HG03378 (cell line): Measurements from ENCODE around the gene CNOT6.
A peak's percentile ranks its signal among the peaks of the same experiment; 100 is the strongest.
"Not testable (repeated sequence)": the region's sequence is repeated elsewhere in the genome, so short reads cannot be mapped to it uniquely, and the experiment has no call there.

ENCODE experiments used
- ATAC-seq: cut with Tn5 transposase; IDR thresholded peaks from one replicate; pipeline ENCODE4 v1.9.1; 2021; ENCODE audit warnings: mild to moderate bottlenecking, moderate library complexity; ENCODE audit not compliant: unreplicated experiment

Gene CNOT6

GRCh38 chr5:180494060-180494509 is at the start of gene CNOT6:
Gene CNOT6 (plus strand): TSS chr5:180494379. CDS start chr5:180529277, 34,898 bp downstream.
- peak; percentile 66 for ATAC-seq

GRCh38 chr5:180454752-180455151 is 39.4 kb upstream of the CNOT6 start:
- no peak for ATAC-seq

- no peak for ATAC-seq
These were observed 38.3 kb upstream of the CNOT6 start for GRCh38 chr5:180455872-180456271.

GRCh38 chr5:180456792-180457191 is 37.4 kb upstream of the CNOT6 start:
- ATAC-seq, result no peak

DNA sequence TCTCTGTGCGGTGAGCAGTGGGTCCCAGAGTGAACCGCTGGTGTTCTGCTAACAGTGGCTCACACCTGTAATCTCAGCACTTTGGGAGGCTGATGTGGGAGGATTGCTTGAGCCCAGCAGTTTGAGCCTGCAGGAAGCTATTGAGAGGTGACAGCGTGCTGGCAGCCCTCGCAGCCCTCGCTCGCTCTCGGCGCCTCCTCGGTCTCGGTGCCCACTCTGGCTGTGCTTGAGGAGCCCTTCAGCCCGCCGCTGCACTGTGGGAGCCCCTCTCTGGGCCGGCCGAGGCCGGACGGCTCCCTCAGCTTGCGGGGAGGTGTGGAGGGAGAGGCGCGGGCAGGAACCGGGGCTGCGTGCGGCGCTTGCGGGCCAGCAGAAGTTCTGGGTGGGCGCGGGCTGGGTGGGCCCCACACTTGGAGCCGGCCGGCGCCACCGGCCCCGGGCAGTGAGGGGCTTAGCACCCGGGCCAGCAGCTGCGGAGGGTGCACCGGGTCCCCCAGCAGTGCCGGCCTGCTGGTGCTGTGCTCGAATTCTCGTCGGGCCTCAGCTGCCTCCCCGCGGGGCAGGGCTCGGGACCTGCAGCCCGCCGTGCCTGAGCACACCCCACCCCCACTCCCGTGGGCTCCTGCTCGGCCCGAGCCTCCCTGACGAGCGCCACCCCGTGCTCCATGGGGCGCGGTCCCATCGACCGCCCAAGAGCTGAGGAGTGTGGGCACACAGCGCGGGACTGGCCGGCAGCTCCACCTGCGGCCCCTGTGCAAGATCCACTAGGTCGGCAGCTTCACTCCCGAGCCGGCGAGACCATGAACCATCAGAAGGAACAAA is 35.1 kb upstream of the CNOT6 start:
- ATAC-seq, result not testable (repeated sequence)

GRCh38 chr5:180459674-180460142 is 34.5 kb upstream of the CNOT6 start:
- ATAC-seq, result not testable (repeated sequence)

DNA sequence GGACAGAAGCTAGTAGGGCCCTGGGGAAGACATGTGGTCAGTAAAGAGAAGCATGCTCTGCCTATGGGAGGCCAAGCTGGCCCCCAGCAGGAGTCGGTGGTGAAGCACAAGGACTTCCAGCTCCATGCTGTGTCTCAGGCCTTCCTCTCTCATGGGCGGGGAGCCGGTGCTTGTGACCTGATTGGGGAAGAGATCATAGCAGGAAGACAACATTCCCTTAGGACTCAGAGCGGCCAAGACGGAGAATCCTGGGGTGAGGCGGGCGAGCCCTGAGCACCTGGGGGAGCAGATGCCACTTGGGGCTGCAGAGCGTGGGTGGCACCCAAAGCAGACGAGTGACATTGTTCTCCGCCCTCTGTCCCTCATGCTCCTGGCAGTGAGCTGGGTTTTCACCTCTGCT is 33.3 kb upstream of the CNOT6 start:
- ATAC-seq, result no peak

DNA sequence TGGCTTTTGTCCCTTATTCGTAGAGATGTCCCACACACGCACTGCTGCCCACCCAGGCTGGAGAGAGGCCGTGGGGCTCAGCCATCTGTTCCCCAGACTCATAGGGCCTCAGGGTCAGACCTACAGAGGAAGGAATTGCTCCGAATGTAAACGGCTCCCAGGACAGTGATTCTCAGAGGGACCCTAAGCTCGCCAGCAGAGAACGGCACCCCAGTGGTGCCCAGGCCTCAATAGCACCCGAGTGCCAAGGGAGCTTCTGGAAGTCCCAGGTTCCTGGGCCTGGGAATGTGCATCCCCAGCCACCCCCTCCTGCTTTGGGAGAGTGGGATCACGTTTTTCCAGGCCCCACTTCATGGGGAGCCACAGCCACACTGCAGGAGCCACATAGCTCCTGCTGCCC is 32.9 kb upstream of the CNOT6 start:
- no peak for ATAC-seq

DNA sequence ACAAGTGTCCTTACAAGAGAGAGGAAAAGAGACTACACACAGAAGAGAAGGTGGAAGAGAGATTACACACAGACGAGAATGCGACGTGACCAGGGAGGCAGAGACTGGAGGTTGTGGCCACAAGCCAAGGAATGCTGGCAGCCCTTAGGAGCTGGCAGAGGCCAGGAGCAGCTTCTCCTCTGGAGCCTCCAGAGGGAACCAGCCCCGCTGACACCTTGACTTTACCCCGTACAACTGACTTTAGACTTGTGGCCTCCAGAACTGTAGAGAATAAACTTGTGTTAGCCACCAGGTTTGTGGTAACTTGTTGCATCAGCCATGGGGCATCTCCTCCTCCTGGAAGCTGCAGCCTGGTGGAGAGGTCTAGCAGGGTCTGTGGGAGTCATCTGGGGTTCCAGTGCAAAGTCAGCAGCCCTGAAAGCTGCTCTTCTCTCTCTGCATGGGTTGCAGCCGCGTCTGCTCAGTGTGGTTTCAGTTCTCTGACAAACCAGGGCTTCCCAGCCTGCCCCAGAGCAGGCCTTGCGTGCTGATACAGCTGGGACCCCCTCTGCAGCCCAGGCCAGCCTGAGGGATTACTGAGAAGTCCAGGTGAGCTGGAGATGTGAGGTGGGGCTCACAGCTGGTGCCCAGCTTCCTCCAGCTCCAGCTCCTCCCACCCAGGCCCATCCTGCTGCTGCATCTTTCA is 30.8 kb upstream of the CNOT6 start:
- no peak for ATAC-seq

DNA sequence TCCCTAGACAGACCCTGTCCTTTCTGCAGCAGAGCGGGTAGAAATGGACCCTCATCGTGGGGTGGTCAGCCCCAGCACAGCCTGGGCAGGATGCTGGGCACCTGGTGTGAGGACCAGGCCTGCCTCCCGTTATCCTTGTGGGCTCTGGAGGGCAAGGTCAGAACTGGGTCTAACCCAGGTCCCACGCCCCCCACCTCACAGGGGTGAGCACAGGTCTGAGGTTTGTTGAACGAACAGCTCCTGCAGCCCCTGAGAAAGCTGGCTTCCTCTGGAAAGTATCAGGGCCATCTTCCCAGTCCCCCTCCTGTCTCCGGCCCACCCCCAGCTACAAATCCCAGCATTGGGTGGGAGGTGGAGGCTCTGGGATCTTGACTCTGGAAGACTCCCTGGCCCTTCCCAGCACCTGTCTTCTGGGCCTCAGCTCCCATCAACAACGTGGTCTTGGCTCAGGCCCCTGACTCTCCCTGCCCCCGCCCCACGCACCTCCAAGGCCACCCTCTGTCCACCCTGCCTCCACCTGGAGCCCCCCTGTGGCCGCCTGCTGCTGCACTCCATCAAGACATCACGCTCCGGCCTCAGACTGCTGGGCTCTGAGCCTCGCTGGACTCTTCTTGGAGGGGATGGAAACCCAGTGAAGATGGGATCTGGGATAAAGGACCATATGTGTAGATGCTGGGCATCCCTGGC is 30.1 kb upstream of the CNOT6 start:
- ATAC-seq, result no peak

DNA sequence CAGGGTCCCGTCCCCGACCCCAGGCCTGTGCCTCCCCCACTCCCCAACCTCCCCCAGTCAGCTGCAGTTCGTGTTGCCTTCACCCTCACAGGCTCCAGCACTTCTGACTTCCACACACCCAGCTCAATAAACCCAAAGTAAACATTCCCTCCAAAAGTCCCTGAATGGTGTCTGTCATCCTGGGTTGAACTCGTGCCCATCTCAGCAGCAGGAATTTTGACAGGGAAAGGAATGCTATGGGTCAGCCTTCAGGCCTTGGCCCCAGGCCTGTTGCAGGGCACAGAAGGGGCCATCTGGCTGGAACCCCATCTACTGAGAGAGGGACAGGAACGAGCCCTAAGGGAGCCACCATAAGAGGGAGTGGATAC is 29.6 kb upstream of the CNOT6 start:
- no peak for ATAC-seq

DNA sequence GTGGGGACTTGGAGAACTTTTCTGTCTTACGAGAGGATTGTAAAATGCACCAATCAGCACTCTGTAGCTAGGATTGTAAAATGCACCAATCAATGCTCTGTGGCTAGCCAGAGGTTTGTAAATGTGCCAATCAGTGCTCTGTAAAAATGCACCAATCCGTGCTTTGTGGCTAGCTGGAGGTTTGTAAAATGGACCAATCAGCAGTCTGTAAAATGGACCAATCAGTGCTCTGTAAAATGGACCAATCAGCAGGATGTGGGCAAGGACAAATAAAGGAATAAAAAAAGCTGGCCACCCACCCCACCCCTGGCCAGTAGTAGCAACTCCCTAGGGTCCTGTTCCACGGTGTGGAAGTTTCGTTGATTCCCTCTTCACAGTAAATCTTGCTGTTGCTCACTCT is 29.1 kb upstream of the CNOT6 start:
- ATAC-seq, result not testable (repeated sequence)

DNA sequence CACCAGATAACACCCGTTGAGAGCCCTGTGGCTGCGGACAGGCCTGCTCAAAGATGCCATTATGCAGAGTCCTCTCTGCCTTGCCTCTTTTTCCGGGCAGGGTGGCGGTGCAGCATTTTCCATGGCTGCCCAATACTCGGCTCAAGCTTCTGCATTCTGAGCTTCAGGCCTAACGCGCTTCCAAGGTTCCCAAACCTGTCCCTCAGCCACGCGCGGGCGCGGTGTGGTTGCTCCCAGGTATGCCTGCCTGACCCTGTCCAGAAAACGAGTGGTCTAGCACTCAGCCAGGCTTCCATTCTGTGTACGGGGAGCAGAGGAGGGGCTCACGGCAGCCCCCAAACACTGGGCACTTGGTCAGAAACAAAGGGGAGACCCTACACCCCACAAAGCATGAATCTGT is 27.9 kb upstream of the CNOT6 start:
- no peak for ATAC-seq

DNA sequence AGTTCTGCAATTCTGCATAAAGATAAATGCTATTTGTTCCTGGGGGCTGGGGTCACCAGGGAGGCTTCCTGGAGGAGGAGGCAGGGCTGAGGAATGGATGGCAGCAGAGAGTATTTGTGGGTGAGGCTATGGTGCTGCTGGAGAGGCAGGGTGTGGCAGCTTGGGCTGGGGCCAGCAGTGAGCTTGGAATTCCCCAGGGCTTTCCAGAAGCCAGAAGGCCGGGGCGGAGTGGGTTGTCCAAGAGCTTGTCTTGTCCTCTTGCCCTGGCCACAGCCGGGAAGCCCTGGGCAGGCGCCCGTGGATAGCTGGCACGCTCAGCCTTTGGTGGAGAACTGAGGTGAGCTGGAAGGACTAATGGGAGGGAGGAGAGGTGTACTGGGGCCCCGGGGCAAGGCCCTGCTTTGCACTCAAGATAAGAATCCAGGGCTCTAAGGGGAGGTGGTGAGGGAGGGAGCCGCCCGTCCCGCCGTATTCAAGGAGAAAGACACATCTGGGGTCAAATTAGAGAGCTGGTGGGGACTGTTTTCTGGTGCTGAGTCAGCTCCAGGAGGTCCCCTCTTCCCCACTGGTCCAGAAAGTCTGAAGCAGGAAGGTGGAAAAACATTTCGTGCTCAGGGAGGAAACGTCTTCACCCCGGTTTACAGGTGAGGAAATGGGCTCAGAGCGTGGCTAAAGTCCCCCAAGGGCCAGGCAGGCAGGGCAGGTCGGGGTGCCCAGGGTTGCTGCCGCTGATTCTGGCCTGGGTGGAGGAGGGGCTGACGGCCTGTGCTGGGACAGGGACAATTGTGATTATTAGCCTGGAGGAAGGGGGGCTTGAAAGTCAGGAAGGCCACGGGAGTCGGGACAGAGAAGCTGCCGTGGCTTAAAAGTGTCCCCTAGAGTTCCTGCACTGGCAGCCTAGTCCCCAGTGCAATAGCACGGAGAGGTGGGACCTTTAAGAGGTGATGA is 26.9 kb upstream of the CNOT6 start:
- no peak for ATAC-seq

DNA sequence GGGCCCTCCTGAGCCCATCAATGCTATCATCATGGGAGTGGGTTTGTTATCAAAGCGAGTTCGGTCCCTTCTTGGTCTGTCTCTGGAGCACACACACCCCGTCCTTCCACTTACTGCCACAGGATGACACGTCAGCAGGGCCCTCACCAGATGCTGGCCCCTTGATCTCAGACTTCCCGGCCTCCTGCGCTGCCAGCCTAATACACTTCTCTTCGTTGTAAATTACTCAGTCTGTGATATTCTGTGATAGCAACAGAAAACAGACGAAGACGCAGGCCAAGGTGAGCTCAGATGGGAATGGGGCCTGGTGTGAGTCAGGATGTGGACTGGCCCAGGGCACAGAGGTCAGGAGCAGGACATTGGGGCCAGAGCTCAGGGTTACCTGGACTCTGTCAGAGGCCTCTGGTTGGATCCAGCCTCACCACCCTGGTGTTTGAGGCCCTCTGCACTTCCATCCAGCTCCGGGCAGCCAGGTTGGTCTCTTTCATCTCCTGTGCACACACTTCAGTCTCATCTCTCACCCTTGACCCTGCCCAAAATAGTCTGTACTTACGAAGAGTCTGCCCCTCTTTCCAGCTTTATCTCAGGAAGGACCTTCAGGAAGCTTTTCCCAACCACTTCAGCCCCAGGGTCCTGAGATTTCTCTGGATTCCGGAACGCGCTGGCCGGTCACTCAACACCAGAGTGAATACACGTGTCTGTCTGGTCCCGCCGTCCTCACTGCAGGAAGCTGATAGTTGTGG is 26.0 kb upstream of the CNOT6 start:
- ATAC-seq, result no peak

DNA sequence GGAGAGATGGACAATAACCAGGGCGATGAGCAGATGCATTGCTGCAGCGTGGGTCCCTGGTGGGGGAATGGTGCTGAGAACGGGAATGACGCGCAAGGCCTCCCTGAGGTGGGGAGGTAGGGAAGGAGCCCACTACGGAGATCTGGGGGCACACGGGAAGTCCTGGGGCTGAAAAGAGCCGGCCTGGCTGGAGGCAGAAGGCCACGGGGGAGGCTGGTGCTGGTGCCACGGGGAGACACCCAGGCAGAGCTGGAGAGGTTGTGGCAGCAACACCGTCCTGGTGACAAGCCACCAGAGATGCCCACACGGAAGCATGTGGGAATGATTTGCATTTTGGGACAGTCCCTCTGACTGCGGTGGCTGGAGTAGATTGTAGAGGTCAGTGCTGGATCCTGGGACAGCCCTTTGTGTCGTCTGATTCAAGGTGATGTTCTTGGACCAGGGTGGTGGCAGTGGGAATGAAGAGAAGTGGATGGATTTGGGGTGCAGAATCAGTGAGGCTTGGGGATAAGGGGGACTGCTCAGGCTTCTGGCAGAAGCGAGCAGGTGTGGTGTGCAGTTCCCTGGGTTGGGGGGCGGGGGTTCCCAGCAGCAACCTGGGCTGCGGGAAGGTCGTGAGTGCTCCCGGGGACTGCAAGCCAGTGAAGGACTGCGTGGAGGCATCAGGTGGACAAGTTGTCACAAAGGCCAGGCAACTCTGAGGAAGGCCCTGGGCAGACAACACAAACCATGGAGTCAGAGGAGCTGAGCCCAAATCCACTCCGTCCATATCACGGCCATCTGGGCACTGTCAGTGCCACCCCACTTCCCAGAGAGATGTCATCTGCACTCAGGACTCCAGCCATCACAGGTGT is 25.2 kb upstream of the CNOT6 start:
- no peak for ATAC-seq

DNA sequence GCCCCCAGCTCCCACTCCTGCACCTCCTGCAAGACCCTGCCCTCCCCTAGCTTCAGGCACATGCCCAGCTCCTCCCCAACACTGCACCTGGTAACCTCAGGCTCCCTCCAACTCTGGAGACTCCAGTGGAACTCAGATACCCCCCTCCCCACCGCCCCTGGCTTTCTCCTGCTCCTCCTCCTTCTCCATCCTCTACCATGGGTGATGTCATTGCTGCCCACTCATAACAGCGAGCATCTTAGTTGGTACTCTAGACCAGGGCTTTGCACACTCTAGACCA is 24.7 kb upstream of the CNOT6 start:
- no peak for ATAC-seq

GRCh38 chr5:180469866-180470265 is 24.3 kb upstream of the CNOT6 start:
- ATAC-seq, result no peak

GRCh38 chr5:180470361-180470760 is 23.8 kb upstream of the CNOT6 start:
- no peak for ATAC-seq
